Stimulated activated CD4-positive, alpha-beta T cell treated with anti-CD3 and anti-CD28 coated beads, Interleukin-15, amount 100 ng/mL, for 1 hour (primary cell): ENCODE data around the gene KATNAL1.

Experiments used
- DNase-seq, 2 donors: peaks; one replicate each; pipeline ENCODE4 v3.0.0-alpha.2; 2020; ENCODE audit warnings: low read depth in 1 of 2, low spot score in 1 of 2

KATNAL1 gene

DNA sequence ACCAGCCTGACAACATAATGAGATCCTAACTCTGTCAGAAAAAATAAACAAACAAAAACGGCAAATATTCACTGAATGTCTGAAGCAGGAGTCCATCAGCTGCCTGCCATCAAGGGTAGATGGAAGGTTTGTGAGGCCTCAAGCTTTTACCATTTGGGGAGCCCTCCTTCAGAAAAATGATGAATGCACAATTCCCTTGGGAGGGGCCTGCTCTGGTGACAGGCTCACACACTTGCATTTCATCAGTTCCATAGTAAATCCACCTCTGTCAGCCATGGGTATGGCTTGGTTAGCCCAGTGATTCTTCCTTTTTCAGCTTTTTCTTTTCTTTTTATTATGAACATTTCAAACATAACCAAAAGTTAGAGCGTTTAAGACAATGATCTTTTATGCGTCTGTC is 26.3 kb upstream of the KATNAL1 start:
- DNase-seq = no peak

DNA sequence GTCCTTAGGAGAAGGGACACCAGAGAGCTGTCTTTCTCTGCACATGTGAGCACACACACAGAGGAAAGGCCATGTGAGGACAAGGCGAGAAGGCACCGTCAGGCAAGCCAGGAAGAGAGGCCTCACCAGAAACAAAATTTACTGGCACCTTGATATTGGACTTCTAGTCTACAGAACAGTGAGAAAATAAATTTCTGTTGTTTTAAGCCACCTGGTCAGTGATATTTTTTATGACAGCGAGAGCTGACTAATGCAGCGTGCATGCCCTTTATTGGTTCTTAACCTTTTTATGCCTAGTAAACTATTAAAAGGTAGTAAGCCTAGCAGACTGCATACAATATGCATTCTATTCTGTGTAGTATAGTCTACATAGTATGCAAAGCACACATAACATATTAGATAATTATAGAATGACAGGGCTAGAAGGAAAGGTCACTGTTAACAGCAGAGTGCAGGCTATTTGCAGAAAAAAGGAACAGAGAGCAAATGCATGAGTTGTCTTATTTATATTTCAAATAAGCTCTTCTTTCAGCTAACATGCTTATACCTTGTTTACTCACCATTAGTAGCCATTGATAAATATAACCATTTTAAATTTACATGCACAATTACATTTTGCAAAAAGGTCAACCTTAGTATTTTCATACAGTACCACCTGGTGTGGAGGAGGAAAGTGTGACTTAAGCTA is 25.2 kb upstream of the KATNAL1 start:
- DNase-seq = no peak

DNA sequence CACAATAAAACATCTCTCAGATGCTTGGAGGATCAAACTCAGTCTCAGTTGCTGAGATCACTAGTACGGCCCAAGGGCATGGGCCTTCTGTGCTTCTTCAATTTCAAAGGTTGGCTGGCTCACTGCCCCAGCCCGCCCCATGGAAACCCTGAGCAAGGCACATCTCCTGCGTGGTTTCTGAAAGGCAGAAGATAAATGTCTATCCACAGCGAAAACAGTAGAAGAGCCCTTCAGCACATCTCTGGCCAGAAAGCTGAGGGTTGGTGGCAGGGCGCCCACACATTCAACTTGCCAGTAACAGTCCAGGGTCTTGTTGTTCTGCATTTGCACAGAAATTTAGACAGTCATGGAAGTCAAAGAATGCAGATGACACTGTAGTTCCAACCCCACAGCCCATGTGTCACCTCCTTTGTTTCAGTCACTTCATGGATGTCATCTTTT is 24.0 kb upstream of the KATNAL1 start:
- DNase-seq = no peak

DNA sequence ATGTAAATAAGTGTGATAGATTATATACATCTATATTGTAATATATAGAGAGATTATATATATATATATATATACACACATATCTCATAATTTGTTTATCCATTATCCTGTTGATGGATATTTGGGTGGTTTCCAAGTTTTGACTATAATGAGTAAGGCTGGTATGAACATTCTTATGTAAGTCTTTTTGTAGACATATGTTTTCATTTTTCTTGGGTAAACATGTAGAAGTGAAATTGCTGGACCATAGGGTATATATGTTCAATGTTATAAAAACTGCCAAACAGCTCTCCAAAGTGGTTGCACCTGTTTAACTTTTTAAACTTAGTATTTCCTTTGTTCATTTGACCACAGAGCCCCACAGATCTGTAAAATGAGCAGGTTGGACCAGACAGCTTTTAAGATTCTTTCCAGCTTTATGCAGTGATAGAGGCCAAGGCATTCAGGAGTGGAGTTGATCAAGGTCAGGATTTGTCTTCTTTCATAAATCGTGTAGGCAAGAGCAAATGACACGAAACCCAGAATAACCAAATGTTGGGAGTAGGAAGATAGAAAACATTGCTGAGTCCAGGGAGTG is 21.7 kb upstream of the KATNAL1 start:
- no peak for DNase-seq

DNA sequence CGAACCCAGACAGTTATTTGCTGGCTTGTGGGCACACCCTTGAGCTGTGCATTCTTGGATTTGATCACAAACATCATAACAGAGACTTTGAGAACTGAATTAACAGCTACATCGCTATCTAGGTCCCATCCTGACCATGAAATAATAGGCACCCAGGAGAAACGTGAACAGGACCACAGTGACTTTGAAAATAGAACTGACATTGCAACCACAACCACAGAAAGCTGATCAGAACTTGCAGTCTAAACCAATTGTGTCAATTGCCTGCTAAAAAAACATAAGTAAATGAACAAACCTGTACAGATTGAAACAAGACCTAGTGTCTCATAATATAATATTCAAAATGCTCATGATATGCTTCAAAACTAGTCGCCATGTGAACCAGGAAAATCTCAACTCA is 18.3 kb upstream of the KATNAL1 start:
- DNase-seq = no peak

DNA sequence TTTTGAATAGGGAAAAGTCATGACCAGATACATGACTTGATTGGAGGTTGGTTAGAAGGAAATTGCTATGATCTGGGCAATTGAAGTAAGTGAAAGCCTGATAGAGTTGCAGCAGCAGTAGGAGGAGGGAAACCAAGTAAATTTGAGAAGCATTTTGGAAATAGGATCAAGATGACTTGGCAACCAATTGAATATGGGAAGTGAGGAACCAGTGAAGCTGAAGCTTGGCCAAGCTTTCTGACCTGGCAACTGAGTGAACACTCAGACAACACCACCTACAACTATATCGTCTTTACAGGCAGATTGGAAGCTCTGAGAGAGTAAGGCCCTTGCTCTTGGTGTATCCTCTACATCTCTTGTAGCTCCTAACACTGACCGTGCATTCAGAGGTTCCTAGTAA is 16.2 kb upstream of the KATNAL1 start:
- DNase-seq = no peak

DNA sequence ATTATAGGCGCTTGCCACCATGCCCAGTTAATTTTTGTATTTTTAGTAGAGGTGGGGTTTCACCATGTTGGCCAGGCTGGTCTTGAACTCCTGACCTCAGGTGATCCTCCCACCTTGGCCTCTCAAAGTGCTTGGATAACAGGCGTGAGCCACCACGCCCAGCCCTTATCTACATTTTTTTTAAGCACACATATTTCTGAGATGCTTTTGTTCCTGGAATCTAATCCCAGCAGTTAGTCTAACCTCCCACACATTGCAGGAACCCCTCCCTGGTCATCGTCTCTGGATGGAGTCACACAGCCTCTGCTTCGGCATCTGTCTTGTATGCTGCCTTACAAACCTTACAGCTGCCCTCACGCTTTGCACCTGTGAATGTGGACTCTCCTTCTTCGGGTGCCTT is 15.1 kb upstream of the KATNAL1 start:
- DNase-seq = no peak

DNA sequence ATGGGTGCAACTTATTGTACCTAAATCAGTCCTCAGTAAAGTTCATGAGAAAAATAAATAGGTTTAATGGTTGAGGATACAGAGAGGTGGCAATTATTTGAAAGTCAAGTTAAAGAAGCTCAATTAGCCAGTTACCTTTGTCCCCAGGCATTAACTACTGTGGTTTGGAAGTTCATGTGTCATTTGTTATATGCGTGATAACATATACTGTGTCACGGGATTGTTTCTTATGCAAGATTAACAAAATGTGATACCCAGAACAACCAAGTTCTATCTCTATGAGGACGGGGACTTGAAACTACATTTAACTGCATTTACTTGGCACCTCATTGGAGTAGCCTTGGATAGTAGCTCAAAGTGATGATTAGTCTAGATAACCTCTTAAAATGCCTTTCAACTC is 13.9 kb upstream of the KATNAL1 start:
- DNase-seq = no peak

DNA sequence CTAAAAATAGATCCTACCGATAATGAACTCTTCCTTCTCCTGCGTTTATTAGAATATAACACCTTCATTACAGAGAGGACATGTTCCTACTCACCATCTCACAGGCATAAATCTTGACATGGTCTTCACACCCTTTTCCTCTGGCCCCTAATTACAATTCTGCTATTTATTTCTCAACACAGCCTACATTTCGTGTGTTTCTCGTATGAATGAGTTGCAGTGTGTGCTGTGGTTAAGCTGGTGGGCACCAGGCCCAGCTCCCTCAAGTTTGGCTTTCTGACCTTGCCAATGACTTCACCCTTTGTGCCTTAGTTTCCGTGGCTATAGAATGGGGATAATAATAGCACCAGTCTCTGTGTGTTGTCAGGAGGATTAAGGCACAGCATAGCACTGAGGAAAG is 12.3 kb upstream of the KATNAL1 start:
- no peak for DNase-seq

DNA sequence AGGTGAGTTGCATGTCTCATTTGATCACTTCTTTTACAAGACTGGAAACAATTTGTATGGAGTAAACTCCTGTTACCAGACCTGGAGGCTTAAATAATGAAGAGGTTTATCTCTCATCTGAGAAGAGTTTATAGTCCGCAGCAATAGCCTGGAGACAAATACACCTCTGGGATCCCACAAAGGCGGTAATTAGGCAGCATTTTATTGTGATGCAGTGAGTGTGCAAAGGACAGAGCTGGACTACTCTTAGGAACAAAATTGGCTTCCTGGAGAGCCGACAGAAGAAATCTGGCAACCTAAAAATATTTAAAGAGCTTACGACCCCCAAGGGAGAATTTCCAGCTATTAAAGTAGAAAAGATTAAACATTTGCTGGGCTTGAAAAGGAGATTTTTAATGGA is 11.8 kb upstream of the KATNAL1 start:
- no peak for DNase-seq

DNA sequence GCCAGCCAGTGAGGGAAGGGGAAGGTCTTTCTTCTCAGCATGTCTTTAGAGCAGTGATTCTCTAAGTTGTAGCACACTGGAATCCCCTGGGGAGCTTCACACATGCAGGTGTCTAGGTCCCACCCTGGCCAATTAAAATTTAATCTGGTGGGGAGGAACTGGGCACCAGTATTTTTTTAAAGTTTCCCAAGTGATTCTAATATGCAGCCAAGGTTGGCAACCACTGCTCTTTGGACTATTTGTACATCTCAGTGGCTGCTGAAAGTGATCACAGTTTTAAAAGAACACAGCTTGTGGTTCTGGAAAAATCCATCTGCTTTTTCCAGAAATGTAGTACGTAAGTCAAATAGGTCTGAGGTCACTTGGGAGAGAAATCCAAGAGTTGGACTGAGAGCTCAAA is 10.7 kb upstream of the KATNAL1 start:
- DNase-seq = no peak

DNA sequence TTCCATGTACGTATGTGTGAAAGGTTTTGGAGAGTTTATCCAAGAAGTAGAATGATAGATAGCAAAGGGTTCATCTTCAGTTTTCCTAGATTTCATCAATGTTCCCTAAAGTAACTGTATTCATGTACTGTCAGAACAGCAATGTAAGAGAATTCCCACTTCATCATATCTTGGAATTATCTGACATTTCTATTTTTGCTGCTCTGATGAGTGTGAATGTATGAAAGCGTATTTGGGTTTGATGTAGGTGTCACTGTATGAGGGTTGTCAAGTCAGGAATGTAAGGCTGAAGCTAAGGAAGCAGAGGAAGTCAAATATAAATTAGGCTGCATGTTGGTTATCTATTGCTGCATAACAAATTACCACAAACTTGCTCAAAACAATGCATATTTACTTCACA is 7.2 kb upstream of the KATNAL1 start:
- no peak for DNase-seq

DNA sequence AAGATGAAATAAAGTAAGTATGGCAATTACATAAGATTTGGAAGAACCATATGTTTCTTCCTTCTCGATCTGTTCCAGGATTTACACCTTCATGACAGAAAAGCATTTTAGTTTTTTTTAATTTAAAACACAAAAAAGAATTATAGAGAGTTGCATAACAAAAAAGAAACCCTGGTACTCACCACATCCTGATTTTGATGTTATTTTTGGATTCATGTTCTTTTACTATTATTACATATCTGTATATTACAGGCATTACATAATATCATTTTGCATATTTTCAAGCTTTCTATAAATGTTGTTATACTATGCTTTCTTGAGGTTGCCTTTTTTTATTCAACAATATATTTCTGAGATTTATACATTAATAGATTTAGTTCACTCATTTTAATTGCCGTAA is 6.7 kb upstream of the KATNAL1 start:
- DNase-seq = no peak

DNA sequence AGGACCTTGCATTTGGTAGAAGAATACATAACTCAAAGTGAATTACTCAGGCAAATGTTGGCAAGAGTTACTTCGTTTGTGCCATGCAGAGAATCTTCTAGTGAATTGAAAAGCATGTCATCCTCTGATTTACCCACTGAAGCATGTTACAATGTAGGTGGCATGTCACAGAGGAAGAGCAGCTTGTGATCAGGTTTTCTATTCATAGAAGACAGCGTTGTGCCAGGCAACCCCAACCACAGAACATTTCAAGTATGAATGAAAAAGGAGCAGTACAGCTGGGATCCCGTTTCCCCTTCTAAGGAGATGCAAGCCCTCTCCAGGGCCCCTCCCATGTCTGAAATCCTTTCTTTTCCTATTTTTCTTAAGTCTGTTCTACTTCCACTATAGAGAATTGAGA is 6.0 kb upstream of the KATNAL1 start:
- DNase-seq = no peak

DNA sequence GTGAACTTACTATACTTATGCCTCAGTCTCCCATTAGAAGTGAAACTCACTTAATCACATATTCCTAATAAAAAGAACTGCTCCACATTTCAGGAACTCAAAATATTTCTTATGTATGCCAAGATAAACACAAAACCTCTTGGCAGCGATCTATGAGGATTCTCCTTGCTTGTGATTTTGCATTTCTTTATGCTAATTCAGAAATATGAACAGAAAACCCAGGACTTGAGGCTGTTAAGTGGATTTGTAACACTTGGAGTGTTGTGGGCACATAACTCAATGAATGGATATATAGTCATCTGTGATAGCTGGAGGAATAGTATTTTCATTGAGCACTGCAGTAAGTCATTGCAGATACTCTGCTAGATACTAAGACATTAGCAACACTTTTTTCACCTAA is 5.6 kb upstream of the KATNAL1 start:
- no peak for DNase-seq

DNA sequence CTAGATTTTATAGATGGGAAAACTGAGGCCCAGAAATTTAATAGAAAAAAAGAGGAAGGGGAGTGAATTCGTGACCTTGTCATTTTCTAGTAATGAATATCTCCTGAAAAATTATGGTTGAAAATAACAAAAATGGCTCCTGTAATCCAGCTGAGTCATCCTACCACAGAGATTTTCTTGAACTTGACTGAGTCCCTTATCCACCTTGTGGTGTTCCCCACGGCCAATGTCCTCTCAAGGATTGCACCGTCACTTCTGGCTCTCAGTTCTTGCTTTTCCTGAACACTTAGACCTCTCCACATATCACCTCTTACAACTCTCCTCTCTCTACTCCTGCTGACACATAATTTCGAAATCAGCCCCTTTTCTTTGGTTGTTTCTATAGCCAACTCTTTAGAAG is 1.2 kb upstream of the KATNAL1 start:
- DNase-seq = no peak

DNA sequence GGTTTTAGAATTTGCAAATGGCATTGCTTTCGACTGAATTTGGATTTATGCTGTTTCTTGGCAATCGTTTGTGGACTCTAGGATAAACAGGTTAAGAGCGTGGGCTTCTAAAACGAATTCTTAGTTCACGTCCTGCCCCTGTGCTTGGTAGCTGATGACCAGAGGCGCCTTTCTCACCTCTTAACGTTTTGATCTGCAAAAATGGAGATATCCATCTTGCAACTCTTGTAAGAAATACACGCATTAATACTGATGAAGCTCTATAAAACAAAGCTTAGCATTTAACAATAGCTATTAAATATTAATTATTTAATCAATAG is 580 bp upstream of the KATNAL1 start:
- DNase-seq = no peak

DNA sequence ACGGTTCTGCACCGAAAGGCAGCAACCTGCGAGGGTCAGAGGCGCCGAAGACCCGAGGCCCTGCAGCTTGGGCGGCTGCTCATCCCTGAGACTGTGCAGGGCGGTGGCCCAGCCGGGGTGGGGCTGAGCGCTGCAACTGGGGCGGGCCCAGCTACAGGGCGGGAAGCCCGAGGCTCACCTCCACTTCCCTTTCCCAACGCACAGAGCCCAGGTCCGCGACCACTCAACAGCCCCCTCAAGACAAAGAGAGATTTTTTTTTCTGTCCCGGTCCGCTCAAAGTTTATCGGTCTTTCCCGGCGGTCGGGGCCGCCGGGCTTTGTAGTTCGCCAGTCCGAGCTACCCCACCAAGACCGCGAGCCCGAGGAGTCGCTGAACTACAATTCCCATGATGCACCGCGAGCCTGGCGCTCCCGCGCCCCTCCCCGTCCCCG is 573 bp downstream of the KATNAL1 start:
- DNase-seq = peak; percentile 75 to 78

DNA sequence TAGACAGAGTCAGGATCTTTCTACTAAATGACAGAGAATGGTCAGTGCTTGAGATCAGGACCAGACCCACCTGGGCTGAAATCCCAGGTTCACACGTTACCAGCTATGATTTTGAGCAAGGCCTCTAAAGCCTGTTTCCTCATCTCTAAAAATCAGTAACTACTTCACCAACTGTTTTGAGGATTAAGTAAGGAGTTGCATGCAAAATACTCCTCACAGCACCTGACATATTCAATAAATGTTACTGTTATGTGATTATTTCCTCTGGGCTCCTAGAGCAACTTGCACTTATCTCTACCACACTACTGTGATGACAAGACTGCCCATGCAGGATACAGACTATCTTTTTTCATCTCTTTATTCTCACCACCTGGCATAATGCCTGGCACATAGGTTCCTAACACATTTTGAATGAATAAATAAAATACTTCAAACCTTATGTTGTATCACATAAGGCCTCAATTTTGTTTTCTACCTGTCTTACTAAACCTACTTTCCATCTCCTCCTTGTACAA is 1.8 kb downstream of the KATNAL1 start:
- DNase-seq = no peak

DNA sequence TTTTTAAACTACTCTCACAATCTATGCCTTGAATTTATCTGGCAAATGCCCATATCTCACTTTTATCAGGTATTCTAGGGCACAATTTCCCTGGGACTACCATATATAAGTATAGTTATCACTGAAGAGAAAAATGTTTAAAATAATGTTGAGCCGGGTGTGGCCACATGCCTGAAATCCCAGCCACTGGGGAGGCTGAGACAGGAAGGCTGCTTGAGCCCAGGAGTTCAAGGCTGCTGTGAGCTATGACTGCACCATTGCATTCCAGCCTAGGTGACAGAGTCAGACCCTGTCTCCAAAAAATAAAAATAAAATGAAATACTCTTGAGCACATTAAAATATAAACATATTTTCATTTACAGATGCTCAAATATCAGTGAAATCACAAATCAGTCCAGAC is 4.1 kb downstream of the KATNAL1 start:
- no peak for DNase-seq

DNA sequence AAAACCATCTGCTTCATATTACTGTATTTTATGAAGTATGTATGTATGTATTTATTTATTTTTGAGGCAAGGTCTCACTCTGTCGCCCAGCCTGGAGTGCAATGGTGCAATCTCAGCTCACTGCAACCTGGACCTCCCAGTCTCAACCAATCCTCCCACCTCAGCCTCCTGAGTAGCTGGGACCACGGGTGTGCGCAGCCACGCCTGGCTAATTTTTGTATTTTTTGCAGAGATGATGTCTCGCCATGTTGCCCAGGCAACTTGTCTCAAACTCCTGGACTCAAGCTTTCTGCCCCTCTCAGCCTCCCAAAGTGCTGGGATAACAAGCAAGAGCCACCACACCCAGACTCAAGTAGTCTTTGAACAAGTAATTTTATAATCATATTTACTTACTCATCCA is 5.5 kb downstream of the KATNAL1 start:
- DNase-seq = no peak

DNA sequence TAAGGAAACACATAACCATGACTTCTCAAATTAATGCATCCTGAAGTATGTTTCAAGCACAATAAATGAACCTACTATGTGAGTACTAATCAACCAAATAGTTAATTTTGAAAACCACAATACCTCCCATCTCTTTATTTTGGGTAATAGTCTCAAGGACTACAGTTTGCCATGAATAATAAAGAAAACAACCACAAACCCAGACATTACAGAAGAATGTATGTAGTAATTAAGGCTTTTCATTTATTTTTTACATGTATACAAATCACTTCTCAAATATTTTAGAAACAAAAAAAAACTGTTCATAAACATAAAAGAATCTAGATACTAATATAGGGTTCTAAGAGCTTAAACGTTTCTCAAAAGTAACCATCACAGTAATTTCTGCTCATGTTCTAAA is 6.8 kb downstream of the KATNAL1 start:
- DNase-seq = no peak

DNA sequence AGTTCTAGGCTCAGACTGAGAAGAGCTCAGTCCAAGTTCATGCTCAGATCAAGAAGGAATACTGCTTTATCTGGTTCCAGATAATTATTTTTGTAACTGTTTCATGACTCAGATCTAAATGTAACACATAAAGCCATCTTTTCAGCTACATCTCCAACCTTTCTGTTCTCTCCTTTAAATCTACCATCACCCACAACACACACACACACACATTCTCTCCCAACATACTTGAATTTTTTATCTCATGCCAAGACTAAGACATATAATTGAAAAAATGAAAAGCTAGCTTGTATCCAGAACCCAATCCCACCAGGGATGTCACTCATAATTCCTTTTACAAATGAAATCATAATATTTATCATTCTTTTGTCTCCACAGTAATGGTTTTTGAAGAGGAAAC is 7.6 kb downstream of the KATNAL1 start:
- DNase-seq = no peak
